ENCODE measurements around the gene TSPEAR. TPM values are rescaled to one million over a fixed set of nuclear protein-coding genes. Genes with fewer than 3 reads are reported as not detected.

The TSPEAR gene
- total and polyA plus RNA-seq, 2 of the 13 experiments (the other 11 are each of a cell fraction or from before 2014, with no cell fraction given), result 0.07 to 0.32 TPM

- TF ChIP-seq HOXA5 (CRISPR knock-in tag; IDR thresholded peaks at IDR 0.05) (0 out of 2 replicates have a peak, but pooled peaks have one; percentile 36), ZHX1 (CRISPR knock-in tag; IDR thresholded peaks at IDR 0.05; ENCODE audit: low read depth) (no peak), FOXA1 (IDR thresholded peaks at IDR 0.05) (no peak), FOXA1 (CRISPR knock-in tag; IDR thresholded peaks at IDR 0.05) (no peak), HDAC1 (CRISPR knock-in tag; IDR thresholded peaks at IDR 0.05) (peak; percentile 69), CCDC6 (CRISPR knock-in tag; IDR thresholded peaks at IDR 0.05) (no peak), ETV6 (CRISPR knock-in tag; conservative IDR thresholded peaks at IDR 0.05) (no peak), ZBTB25 (CRISPR knock-in tag; IDR thresholded peaks at IDR 0.05) (no peak), ZNF609 (CRISPR knock-in tag; IDR thresholded peaks at IDR 0.05; ENCODE audit: borderline replicate concordance) (peak; percentile 55; the same call in 1 of the 2 replicates), ZNF547 (CRISPR knock-in tag; IDR thresholded peaks at IDR 0.05) (0 out of 2 replicates have a peak, but pooled peaks have one; percentile 60), TGIF2 (CRISPR knock-in tag; IDR thresholded peaks at IDR 0.05) (no peak; the same call in 1 of the 2 replicates), ELK4 (CRISPR knock-in tag; IDR thresholded peaks at IDR 0.05; ENCODE audit: borderline replicate concordance) (no peak), SMAD3 (CRISPR knock-in tag; IDR thresholded peaks at IDR 0.05) (no peak), ZNF143 (CRISPR knock-in tag; IDR thresholded peaks at IDR 0.05) (no peak), CENPT (CRISPR knock-in tag; IDR thresholded peaks at IDR 0.05; ENCODE audit: low read depth) (no peak), JDP2 (CRISPR knock-in tag; IDR thresholded peaks at IDR 0.05; ENCODE audit: borderline replicate concordance) (no peak), ATAD3A (CRISPR knock-in tag; IDR thresholded peaks at IDR 0.05) (no peak), TRAFD1 (CRISPR knock-in tag; IDR thresholded peaks at IDR 0.05; ENCODE audit: borderline replicate concordance) (no peak)
Observed at GRCh38 chr21:44574457-44575306, 136.7 kb downstream of the TSPEAR start (continued).
